SKM-1 (cell line): ENCODE results near the gene SAMD1.
A peak's percentile ranks its signal among the peaks of the same experiment; 100 is the strongest.

ENCODE experiments used
- DNase-seq: peaks from one replicate; lab custom pipeline; 2025; ENCODE audit not compliant: unreplicated experiment; lab: John Stamatoyannopoulos, UW

Gene SAMD1

GRCh38 chr19:14113762-14114414, 23.3 kb upstream of the SAMD1 start:
- DNase-seq = no peak

DNA sequence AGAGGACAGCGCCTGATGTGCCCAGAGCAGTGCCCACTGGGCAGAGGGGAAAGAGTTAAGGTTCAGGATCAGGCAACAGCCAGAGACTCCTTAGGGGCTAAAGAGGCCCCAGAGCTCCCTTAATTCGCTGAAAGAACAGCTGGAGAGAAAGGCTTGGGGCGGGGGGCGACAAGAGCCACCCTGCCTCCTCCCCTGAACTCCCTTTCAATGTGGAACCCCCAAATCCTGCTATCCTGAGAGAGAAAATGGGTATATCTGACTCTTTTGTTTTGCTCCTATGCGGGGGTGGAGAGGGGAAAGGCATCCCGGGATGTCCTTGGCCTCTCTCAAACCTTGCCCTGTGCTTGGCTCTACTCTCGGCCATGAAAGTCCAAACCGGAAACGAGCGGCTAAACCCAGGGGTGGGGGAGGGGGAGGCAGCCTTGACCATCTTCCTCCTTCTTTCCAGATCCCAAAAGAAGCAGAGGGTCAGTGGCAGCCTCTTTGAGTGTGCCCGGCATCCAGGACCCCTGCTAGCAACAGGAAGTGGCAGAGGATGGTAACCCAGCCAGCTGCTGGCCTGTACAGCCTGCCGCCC, 22.3 kb upstream of the SAMD1 start:
- no peak for DNase-seq

GRCh38 chr19:14112051-14112808, 21.7 kb upstream of the SAMD1 start:
- DNase-seq = no peak

GRCh38 chr19:14111486-14111885, 20.9 kb upstream of the SAMD1 start:
- DNase-seq = no peak

DNA sequence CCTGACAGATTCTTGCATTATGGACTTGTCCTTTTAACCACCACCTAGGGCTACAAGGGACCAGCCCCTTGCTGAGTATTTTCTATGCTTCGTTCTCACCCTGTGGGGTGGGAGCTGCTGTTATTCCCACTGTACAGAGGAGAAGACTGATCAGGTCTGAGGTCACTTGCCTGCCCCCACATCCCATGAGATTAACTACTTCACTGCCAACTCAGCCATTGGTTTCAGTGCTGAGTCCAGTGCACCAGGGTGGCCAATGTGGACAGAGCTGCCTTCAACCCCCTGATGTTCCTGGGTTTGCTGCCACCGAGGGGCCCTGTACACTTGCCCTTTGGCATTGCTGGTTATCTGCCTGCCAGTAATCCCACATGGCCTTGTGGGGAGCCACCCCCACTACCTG, 20.1 kb upstream of the SAMD1 start:
- DNase-seq = no peak

DNA sequence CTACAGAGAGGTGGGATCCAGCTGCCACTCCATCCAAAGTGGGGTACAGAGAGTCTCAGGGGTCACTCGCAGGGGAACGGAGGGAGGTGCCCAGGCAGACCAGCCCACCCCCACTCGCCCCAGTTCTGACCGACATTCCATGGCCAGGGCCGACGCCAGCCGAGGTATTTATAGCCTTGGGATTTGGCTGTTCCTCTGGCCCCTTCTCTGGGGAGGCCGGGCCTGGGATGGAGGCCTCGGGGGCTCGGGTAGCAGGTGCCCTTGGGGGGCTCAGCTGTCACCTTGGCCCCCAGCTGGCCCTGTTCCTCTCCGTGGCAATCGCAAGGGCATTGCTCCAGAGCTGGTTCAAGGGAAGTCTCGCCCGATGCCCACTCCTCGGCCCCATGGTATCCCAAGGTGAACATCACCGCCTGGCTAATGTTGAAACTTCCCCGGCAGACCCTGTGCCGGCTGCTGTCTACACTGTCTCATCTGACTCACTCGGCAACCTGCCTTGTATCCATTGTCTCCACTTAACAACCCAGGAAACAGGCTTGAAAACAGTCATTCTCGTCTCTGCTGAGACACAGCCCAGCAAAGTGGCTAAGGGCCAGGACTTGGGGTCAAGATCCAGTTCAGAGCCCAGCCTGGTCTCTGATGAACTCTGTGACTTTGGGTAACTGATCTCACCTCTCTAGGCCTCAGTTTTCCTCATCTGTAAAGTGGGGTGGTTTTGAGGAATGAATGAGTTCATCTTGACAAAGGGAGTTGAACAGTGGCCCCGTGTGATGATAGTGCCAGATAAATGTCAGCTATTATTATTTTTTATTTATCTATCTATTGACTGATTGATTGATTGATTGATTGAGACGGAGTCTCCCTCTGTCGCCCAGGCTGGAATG, 17.3 kb upstream of the SAMD1 start:
- no peak for DNase-seq

DNA sequence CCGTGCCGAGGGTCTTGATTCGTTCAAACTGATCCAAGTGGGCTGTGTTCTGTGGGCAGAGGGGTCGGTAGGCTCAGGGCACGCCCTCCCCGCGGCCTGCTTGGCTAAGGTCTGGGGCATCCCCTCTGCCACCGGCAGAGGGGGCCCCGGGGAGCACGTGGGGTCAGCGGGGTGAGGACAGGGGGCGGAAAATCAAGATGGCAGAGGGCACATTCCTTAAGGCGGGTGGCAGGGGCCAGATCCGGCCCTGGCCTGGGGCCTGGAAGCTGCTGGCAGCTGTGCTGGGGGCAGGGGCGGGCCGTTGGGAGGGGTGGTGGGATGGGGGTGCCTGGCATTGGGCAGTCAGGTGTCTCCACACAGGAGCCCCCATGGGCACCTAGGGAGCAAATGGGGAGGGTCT, 16.3 kb upstream of the SAMD1 start:
- no peak for DNase-seq

GRCh38 chr19:14105680-14106079, 15.1 kb upstream of the SAMD1 start:
- DNase-seq = no peak

GRCh38 chr19:14103310-14103709, 12.8 kb upstream of the SAMD1 start:
- DNase-seq = no peak

- DNase-seq = no peak
Measured at GRCh38 chr19:14102756-14103155, 12.2 kb upstream of the SAMD1 start.

GRCh38 chr19:14102102-14102696, 11.6 kb upstream of the SAMD1 start:
- DNase-seq = no peak

GRCh38 chr19:14101003-14101545, 10.5 kb upstream of the SAMD1 start:
- no peak for DNase-seq

DNA sequence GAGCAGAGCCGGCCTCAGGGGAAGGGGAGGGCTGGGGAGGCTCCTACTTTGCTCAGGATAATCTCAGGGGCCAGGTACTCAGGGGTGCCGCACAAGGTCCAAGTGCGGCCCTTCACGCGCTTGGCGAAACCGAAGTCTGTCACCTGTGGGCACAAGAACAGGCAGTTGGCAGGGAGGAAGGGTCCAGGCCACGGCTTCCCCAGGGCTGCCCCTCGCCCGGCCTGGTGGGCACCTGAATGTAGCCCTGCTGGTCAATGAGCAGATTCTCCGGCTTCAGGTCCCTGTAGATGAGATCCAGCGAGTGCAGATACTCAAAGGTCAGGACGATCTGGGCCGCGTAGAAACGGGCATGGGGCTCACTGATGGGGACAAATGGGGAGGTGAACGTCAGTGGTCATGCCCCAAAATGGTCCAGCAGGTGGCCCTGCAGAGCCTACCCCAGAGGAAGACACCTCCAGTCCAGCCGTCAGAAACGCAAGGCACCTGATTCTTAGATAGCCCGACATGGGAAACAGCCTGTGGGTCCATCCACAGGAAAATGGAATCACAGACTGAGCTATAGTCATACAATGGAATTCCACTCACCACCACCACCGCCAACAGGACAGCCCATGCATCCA, 7.1 kb upstream of the SAMD1 start:
- DNase-seq = no peak

GRCh38 chr19:14096272-14096992, 5.9 kb upstream of the SAMD1 start:
- DNase-seq = no peak

DNA sequence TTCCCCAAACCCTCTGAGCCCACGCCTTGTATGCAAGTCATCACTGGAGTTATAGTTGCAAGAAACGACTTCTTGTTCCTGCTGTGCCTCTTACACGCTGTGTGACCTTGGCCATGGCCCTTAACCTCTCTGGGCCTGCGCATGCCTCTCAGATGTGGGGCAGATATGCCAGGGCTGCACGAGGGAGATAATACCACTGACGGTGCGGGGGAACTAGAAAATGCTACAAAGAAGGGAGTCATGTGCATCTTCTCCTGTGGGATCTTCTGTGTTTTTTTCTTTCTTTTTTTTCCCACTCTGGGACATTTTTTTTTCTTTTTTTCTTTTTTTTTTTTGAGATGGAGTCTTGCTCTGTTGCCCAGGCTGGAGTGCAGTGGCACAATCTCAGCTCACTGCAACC, 4.3 kb upstream of the SAMD1 start:
- DNase-seq = no peak

GRCh38 chr19:14093117-14093823, 2.7 kb upstream of the SAMD1 start:
- no peak for DNase-seq

DNA sequence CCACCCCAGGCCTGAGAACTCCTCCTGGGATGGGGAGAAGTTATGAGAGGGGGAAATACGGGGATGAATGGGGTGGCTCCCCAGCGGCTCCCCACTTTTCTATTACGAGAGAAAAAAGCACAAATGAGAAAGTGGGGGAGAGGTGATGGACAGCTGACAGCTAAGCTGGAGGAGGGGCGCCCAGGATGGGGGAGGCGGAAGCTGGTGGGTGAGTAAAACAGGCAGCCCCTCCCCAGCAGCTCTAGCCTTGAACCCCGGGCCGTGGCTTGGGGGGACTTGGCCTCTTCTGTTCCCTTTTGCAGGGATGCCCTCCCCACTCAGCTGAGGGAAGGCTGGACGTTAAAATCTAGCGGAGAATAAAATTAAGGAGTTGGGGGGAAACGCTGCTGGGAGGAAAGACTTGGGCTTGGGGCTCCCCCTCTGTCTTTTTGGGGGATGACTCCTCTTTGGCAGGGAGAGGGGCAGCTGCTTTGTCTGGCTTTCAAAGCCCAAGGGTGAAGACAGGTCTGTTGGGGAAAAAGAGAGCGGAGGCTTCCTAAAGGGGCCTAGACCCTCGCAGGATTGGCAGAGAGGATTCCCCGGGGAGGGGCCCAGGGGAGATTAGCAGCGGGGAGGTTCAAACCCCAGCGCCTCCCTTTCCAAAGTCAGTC, 1.4 kb upstream of the SAMD1 start:
- no peak for DNase-seq

GRCh38 chr19:14091081-14091812, 696 bp upstream of the SAMD1 start:
- DNase-seq = peak; percentile 14
